GM12801 (cell line): Measurements from ENCODE around the gene SCLT1.

Experiments
- TF ChIP-seq, protein P1 (sequence below): IDR thresholded peaks from one replicate; pipeline ENCODE4 v1.5.1; 2011; ENCODE audit warnings: control low read depth; ENCODE audit not compliant: insufficient read length; ENCODE audit errors: extremely low read depth

Gene SCLT1

DNA sequence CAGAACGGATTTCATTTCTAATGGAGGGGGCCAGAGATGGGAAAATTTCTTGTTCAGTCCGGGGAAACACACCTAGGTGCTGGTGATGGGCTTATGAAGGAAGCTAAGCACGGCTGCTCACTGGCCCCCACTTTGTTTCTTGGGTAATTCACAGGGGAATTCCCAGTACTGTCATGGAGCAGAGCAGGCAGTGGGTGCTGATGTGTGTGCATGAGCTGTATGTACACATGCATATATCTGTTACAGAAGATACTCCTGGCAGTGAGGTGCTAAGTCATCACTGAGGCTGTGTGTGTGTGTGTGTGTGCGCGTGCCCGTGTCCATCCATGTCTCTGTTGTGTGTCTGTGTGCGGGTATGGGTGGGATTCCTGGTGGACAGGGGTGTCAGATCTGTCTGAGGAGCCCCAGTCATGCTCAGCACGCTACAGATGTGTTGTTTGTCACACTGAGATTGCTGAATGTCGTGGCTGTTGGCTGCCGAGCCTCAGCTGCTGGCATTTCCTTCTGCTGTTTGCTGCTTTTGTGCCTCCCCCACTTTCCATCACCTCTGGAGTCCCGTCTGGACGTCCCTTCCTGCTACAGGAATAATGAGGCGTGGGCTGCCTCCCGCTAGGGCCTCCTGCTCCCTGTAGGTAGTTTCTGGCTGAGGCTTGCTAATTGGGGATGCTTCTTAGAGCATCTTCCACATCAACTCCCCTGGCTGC is 230.6 kb downstream of the SCLT1 start:
- TF ChIP-seq, protein P1, sequence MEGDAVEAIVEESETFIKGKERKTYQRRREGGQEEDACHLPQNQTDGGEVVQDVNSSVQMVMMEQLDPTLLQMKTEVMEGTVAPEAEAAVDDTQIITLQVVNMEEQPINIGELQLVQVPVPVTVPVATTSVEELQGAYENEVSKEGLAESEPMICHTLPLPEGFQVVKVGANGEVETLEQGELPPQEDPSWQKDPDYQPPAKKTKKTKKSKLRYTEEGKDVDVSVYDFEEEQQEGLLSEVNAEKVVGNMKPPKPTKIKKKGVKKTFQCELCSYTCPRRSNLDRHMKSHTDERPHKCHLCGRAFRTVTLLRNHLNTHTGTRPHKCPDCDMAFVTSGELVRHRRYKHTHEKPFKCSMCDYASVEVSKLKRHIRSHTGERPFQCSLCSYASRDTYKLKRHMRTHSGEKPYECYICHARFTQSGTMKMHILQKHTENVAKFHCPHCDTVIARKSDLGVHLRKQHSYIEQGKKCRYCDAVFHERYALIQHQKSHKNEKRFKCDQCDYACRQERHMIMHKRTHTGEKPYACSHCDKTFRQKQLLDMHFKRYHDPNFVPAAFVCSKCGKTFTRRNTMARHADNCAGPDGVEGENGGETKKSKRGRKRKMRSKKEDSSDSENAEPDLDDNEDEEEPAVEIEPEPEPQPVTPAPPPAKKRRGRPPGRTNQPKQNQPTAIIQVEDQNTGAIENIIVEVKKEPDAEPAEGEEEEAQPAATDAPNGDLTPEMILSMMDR, result no peak

DNA sequence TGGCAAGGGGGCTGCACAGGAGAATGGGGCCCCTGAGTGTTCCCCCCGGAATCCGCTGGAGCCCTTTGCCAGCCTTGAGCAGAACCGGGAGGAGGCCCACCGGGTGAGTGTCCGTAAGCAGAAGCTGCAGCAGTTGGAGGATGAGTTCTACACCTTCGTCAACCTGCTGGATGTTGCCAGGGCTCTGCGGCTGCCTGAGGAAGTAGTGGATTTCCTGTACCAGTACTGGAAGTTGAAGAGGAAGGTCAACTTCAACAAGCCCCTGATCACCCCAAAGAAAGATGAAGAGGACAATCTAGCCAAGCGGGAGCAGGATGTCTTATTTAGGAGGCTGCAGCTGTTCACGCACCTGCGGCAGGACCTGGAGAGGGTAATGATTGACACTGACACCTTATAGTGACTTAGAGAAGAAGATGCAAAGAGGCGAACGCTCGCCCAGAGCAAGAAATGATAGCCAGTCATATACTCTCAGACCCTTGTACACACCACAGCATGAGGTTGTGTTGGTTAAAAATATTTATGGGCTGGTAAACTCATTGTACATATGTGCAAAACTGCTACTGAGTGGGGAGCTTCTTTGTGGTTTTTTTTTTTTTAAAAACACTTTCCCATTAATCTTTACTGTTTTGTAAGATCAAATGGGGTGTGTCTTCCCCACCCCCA is 231.4 kb downstream of the SCLT1 start:
- TF ChIP-seq, protein P1, result no peak

DNA sequence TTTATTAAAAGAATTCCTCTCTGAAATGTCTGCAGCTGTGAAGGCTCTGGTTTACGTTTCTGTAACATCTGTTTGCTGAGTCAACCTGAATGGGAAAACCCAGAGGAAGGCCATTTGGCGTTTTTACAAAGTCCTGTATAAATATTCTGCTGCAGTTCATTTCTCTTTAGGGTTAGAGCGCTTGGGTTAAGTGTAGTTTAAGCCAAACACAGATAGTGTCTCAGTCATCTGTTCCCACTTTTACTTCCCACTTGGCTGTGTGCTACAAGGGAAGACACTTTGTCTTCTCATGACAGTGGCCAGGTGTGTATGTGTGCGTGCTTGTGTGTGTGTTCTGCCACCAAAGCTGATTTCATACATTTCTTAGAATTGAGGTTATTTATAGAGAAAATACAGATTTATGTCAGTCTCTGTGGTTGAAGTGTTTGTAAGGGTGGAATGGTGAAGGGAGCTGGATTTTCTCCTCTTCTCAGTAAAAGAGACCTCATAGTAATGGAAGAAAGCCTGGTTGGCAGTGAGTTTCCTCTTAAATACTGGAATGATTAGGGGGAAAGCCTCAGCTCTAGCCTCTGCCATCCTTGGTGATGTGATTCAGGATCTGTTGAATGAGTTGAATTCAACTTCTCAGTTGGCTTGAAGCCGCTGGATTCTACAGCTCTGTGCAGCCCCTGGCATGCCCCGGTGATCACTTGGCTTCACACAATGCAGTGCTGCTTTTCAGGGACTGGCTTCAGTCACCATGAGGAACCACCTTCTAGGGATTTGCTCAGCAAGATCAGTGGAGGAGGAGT is 233.3 kb downstream of the SCLT1 start:
- TF ChIP-seq, protein P1, result no peak

DNA sequence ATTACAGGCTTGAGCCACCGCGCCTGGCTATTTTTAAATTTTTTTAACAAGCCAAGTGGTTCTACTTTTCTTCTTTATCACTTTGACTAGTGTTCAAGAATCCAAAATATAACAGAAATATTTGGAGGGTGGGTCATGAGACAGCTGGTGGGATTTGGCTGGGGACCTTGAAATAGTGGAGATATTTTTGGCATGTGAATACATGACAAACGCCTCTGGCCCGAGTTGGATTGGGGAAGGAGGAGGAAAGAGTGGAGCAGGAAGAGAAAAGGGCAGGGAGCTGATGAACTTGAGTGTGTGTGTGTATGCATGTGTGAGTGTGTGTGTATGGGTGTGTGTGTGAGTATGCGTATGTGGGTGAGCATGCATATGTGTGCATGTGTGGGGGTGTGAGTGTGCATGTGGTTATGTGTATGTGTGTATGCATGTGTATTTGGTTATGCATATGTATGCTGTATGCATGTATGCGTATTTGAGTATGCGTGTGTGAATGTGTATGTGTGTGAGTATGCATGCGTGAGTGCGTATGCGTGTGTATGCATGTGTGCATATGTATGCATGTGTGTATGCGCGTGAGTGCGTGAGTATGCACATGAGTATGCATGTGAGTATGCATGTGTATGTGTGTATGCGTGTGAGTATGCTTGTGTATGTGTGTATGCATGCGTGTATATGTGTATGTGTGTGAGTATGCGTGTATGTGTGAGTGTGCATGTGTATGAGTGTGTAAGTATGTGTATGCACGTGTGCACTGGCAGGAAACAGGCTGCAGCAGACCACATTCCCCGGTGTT is 234.3 kb downstream of the SCLT1 start:
- TF ChIP-seq, protein P1, result no peak

DNA sequence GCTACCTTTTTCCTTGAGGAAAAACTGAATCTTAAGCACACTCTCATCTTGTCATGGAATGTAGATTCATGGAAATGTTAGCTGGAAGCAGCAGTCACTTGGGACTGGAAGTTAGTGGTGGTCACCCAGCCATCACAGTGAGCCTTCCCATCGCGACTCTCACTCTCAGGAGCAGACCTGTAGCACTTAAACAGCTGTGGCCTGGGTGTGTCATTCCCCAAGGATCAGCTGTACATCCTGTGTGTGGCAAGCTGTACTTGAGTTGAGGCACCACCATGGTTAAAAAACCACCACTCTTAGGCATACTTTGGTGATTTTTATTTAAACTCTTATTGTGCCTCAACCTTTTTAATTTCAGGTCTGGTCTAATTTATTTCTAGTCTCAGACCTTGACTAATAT is 237.1 kb downstream of the SCLT1 start:
- TF ChIP-seq, protein P1, result no peak

DNA sequence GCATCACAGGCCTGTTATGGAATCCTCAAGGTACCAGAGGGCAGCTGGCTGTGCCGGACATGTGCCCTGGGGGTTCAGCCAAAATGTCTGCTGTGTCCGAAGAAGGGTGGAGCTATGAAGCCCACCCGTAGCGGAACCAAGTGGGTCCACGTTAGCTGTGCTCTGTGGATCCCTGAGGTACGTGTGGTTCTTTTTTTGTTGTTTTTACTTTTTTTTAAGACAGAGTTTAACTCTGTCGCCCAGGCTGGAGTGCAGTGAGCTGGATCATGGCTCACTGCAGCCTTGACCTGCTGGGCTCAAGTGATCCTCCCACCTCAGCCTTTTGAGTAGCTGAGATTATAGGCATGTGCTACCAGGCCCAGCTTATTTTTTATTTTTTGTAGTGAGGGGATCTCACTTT is 237.7 kb downstream of the SCLT1 start:
- TF ChIP-seq, protein P1, result no peak

DNA sequence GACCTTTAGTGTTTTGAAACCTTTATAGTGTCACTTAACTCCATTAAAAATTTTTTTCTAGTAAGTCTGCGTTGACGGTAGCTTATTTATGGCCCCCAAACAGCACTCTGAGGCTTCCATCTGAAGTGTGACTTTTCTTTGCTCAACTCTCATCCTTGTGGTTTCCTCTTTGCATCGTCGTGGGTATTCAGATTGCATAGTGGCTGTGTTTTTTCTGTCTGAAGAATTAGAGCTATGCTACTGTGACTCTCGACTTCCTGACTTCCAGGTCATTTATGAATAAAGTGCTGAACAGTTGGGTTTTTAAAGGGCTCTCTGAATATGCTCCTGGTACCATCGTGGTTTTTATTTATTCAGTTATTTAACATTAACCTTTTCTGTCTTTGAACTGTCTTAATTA is 238.9 kb downstream of the SCLT1 start:
- TF ChIP-seq, protein P1, result no peak
